HG02610 (cell line): ENCODE measurements around the gene MICAL3.

Experiments
- ATAC-seq: cut with Tn5 transposase; IDR thresholded peaks from one replicate; pipeline ENCODE4 v1.9.1; 2021; ENCODE audit warnings: mild to moderate bottlenecking, moderate library complexity; ENCODE audit not compliant: unreplicated experiment

The MICAL3 gene

DNA sequence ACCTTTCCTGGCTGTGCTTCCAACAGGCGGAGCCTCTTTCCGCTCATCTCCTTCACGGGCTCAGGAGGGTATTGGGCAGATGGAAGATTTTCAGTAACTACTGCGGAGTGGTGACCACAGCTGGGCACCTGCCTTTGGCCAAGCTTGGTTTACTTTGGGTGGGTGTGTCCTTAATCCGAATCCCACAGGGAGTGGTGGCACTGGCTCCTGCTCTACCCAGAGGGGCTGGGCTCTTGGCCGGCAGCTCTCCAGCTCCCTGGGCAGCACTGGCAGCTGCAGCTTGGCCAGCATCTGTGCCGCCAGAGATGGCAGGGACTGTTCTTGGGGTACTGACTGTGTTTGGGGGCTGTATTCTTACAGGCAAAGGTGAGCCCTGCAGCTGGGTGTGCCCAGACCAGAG lies 279.9 kb downstream of the MICAL3 start:
- ATAC-seq: no peak

DNA sequence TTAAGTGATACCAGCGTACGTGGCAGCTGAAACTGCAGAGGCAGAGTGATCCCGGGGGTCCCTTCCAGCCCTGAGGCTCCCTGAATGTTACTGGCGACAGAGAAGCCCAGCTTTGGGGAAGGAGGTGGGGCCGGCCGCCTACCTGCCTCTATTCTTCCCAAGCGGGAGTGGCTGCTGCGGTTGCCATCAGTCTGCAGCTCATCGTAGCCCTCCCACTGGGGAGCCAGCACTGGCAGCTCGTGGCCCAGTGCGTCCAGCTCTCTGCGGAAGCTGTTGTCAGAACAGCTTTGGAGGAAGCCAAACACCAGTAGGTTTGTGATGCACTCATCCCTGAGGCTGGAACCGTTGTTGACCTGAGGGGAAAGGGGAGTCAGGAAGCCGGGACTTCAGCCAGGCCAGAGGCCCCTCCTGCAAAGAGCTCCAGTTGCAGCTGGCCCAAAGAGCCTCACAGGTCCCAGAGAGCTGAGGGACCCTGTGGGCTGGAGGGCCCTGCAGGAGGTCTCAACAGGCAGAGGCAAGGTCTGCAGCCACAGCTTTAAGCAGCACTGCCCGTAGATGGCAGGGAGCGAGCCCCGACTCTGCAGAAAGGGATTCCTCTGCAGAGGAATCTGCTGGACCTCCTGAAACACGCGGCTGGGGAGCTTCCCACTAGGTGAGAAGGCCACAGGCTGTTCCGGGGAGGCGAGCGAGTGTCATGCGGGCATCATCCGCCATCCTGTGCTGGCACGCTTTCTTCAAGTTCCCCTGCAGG lies 280.5 kb downstream of the MICAL3 start:
- ATAC-seq: no peak

DNA sequence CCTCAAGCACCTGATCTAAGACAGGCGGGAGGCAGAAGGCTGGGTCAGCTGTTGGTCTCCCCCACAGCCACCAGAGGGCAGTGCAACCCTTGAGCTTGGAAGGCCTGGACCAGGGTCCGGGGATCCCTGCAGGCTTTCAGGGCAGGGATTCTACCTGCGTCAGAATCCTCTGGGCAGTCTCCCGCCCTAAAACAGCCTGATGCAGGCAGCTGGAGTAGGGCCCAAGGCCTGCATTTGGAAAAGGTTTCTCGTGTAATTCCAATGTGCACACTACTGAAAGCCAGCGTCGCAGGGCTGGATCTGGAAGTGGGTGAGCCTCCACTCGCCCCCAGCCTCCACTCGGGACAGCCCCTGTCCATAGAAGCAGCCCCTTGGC lies 281.8 kb downstream of the MICAL3 start:
- ATAC-seq: no peak

DNA sequence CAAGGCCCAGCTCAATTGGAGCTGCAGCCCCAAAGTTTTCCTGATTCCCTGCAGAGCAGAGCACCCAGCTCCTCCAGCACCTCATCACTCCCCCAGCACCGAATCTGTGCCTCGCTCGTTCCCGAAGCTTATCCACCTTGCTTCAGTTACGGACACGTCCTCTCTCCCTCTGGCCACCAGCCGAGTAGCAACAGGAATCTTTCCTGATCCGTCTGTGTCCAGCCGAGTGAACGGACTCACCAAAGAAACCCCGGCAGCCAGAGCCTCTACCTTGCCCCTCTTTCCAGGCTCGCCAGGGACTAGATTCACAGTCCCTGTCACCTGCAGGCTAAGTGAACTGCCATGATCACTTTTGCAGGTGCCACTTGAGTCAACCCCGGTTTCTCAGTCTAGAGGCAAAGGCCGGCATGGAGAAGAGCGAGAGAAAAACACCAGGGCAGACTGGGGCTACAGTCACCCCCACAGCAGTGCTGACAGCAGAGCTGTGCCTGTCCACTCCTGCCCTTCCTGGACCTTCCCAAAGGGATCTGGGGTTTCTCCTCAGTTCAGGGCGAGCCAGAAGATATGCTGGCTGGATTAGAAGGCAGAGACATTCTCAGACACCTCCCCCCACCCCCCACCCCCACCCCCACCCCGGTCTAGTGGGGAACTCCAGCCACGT lies 282.4 kb downstream of the MICAL3 start:
- no peak for ATAC-seq

DNA sequence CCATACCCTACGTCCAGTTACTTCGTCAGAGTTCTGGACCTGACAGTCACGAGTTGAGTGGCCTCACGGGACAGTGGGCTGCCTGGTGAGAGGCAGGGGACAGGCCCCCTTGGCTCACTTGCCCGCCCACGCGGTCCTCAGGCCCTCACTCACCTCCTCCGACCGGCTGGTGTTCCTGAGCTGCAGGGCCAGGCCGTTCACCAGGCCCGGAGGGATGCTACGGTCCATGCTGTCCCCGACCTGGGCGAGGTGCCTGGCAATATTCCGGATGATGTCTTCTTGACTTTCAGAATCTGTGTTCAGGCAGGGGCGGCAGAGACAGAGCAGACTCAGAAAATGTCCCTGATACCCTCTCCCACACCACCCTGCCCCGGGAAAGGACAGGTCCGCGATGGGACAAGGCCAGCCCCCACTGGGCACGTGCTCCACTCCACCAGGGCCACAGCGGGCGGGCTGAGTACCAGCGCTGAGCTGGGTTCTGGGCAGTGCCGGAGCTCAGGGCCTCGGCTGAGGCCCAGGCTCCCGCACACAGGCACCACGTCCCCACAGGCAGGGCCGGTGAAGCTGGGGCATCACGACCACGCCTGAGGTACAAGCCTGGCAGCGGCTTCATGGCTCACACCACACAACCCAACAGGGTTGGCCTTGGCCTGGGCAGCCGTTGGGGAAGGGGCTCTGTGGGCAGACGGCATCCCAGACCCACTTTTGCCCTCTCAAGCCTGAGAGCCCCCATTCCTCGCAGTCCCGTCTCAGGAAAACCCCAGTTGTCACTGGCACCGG lies 285.0 kb downstream of the MICAL3 start:
- no peak for ATAC-seq

DNA sequence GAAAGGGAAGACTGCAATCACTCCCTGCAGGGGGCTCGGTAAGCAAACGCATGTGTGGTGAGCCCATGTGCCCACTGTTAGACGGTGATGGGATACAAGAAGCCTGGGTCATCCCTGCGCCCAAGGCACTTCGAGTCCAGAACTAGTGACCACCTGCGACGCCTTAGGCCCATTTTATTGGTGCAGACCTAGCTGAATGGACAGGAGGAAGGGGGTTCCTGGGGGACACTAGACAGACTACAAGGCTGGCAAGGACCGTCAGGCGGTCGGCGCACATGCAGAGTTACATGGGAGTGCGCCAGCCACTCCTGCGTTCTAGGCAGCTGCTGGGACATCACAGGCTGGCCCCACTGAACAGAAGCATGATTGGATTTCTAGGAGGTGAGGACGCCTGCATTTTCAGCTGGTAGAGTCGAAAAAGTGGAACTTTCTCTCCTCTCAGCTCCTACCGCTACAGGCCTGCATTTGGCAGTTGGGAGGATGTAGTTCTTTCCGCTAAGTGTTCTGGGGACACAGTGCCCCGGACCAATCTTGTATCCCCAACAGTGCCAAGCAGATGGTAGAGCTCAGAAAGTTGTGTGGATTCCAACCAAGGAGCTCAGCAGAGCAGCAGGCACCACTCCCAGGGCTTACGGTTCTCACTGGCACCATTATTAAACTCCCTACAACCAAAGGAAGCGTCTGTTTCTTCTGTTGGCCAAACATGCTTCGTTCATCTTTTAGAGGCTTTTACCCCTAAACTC lies 285.8 kb downstream of the MICAL3 start:
- ATAC-seq: no peak
